GM18498 (cell line): Measurements from ENCODE around the gene GNB1.

Experiments used
- ATAC-seq: cut with Tn5 transposase; IDR thresholded peaks from one replicate; pipeline ENCODE4 v1.9.1; 2021; ENCODE audit warnings: mild to moderate bottlenecking, moderate library complexity; ENCODE audit not compliant: unreplicated experiment

The GNB1 gene

DNA sequence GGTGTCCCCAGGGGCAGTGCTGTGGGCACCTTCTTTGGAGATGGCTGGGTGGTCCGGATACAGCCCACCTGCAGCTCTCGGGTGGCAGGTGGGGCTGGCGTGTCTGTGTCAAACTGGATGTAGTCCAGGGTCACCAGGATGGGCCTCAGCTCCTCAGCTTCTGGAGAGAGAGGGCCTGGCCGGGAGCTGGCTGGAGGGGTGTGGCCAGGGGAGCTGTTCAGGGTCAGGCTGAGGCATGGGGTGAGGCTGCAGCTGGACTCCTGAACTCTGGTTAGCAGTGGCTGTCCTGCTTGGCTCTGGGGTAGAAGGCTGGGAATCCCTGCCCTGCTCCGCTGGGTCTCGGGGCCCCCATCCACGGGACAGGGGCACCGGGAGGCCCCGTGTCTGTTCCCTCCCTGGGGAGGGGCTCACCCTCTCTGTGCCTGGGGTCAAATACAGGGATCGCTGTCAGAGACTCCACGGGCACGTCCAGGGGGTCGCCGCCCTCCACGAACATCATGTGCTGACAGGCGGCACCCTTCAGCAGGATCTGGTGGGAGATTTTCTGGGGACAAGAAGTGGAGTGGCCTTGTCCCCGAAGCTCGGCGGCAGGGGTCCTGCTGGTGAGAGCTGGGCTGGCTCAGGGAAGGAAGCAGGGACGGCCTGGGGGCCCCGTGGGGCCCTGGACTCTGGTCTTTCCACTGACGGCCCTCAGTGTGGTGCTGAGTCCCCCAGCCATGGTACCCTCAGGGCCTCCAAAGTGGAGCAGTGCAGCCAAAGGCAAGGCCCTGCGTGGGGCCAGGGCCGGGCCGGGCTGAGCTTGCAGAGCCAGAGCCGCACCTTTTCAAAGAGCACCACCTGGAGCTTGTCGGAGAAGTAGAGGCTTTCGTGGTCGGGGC is 32.3 kb upstream of the GNB1 start:
- ATAC-seq = no peak

DNA sequence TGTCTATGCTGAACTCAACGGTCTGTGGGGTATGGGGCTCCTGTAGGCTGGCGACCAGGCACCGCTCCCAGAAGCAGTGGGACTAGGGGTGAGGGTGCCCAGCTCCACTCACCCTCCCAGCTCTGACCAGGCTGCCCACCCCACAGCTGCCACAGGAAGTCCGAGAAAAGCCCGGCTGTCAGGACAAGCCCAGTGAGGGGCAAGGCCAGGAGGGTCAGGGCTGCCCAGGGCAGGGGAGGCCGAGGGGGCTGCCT is 31.7 kb upstream of the GNB1 start:
- ATAC-seq = no peak

DNA sequence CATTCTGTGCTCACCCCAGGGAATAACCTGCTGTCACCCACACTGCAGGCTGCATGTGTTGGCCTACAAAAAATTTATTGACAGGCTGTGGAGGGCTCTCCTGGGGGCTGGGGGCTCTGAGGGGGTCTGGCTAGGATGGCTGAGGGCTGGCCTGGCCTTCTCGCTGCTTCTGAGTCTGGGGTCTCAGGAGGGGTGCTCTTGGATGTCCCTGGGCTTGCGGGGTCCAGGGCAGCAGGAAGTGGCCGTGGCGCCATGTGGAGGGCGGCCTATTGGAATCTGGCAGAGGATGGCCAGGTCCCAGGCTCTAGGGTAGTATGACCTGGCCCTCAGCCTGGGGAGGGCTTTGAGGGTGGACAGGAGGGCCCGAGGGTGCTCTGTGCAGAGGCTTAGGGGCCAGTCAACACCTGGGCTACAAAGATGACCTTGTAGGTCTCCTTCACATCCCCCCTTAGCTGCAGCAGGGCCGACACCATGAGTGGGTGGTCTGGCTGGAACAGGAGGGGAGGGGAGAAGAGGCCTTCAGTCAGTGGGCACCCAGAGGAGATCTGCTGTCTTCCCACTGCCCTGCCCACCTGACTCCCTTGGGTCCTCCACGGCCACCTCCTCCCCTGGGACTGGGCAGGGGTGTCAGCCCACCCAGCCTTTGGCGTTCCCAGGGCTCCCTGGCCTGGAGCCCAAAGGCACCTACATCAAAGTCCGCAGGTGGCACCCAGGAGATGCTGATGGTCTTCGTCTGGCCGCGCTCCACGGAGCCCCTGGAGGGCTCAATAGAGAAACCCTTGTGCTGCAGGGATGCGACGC is 31.2 kb upstream of the GNB1 start:
- ATAC-seq = no peak

DNA sequence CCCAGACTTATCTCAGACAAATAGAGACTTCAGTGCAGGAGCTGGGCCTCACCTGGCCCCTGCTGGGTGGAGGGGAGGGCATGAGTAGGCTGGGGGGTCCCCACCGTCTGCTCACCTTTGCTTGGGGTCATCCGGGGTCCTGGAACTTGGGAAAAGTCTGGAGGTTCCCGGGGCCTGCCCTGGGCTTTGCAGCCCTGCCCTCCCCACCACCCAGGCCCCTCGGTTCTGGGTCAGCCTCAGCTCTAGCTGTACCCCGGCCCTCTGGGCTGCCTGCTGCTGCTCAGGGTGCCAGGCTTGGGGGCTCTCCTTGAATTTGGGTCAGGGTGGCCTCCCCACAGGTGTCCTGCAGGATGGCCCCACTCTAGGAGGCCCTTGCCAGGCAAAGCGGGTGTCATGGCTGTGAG is 30.6 kb upstream of the GNB1 start:
- ATAC-seq = no peak

DNA sequence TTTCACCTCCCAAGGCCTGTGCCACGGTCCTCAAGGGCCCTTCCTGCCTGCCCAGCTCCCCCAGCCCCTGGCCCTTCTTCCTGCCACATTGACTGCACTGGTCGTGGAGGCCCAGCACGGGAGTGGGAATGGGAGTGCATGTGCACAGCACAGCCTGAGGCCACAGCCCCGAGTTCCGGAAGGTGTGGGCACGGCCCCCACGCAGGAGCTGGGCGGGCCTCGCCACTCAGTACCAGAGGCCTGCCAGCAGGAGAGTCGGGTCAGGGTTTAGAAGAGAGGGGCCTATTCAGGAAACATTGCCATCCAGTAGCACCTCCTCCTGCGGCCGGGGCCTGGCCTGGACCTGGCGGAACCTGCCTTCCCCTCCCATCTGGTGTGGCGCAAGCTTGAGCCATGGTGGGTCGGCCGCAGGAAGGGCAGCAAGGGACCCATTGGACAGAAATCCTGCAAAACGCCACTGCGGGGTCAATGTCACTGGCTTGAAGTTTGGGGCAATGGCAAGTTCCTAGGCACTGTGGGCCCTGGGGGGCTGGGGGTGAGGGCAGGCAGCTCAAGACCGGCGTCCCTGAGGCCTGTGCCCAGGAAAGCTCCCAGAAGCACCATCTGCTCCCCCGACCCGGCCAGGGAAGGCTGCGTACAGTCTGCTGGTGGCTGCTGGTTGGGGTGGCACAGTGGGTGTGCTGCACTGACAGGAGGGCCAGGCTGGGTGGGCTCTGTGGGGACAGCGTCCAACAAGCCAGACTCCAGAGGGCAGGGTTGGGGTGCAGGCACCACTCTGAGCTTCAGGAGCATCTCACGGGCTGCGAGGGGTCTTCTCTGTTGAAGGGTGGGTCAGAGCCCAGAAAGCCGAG is 29.9 kb upstream of the GNB1 start:
- ATAC-seq = no peak

DNA sequence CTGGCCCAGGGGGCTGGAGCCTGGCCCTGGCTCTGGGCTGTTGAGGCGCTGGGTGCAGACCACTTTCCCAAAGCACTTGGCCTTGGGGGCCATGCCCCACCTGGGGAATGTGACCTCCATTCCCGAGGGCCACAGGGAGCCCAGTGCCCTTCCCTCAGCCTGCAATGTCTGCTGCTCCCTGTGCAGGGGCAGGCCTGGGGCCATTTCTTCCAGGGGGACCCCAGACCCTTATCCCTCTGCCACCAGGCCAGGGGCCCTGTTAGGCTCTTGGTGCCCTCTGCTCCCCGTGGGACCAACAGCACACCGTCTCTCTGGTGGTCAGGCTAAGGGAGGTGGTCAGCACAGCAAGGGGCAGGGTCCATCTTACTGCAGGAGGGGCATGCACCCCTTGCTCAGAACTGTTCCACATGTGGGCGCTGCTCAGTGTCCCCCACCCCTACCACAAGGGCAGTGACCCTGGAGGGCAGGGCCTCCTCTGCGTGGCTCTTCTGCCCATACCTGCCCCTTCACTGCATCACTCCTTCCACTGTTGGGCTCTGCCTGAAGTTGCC is 29.2 kb upstream of the GNB1 start:
- no peak for ATAC-seq

DNA sequence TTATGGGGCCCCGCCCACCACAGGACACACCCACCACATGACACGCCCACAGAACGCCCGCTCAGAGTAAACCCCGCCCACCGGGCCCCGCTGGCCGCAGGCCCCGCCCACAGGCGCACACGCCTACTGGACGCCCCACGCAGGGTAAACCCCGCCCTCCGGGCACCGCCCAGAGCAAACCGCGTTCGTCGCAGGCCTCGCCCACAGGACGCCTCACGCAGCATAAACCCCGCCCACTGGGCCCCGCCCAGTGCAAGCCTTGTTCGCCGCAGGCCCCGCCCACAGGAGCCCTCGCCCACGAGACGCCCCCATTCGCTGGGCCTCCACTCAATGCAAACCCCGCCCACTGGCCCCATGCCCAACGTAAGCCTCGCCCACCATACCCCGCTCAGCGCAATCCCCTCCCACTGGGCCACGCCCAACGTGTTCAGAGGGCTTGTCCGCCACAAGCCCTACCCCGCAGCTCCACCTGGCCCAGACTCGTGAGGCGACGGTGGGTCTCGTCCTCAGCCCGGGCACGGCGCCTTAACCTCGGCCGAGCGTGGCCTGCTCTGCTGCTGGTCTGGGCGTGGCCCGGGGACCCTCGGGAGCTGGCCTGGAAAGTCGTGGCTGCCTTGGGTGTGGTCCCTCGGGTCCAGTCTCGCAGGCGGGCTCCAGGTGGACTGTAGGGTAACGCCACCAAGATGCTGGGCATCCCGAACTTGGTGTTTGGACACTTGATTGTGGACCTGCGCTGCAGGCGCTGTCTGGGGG is 28.6 kb upstream of the GNB1 start:
- ATAC-seq = peak; percentile 80

DNA sequence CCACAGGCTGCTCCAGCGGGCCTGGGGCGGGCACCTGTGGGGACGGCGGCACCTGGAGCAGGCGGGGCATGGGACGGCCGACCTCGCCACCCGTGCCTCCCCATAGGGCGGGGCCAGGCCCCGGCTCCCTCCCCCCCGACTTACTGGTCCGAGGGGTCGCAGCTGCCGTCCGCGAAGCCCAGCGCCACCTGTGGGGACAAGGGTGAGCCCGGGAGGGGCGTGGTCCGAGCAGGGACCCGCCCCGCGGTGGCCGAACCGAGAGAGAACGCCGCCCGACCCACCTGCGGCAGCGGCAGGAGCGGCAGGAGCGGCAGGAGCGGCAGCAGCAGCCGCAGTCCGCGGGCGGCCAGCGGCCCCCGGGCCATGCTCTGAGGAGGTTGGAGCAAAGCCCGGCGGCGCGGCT is 28.0 kb upstream of the GNB1 start, which contains the start of gene TMEM52:
TMEM52 (minus strand) TSS at position 379 of the 403 bp plus-strand sequence; CDS start at position 365, 14 bp downstream.
- ATAC-seq = peak; percentile 26

DNA sequence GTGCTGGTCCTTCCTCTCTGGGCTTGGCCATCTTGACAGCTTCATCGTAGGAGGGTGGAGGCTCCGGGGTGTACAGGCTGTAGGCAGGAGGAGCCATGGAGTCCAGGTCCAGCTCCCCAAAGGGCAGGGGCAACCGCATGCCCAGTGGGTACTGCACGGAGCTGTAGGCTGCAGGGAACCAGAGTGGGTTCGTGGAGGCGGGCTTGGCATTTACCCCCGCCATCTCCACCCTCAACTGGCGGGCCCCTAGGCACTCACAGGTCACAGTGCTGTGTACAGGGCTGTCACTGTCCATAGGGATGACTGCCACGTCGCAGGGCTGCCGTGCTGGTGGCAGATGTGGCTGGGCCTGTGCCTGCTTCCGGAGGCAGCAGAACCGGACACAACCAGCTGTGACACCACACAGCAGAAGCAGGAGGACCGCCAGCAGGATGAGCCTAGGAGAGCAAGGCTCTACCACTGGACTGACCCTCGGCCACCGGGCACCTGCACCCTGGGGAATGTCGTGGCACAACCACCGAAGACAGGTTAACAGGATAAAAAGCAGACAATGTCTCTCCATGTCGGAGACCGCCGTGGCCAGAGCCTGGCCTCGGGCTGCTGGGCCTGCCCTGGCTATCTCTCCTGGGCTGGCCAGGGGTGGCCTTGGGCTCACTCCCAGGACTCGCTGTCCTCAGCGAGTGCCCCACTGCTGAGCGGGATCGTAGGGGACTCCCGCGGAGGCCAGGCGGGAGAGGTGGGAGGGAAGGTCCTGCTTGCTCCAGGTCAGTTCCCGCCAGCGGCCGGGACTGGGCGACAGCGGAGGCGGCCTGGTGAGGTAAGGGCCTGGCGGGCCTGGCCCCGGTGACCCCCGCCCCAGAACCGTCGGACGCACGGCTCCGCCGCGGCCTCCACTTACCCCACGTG is 27.4 kb upstream of the GNB1 start:
- ATAC-seq = no peak

DNA sequence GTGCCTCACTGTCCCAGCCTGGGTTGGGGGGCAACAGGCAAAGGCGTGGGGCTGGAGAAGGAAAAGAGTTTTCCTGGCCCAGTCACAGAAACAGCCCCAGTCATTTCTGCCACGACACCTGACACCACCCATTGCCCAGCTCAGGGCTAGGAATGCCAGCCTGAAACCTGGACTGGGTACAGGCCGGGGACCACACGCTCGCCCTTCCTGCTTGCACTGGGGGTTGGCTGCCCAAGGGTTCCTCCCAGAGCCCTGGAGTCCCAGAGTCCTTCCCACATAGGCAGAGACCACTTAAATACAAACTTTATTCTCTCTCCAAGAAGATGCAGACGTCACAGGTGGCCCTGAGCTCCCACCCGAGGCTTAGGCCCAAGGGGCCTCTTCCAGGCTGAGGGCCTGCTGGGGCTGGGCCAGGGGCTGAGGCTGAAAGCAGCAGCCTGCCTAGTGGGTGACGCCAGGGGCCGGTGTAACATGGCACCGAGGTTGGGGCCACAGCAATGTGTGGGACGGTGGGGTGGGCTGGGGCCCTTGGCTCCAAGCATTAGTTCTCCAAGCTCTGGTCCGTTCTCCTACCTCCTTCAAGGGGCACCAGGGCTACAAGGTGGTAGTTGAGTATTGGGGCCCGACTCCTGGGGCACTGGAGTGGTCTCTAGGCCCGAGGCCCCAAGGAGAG is 26.6 kb upstream of the GNB1 start:
- ATAC-seq = no peak

DNA sequence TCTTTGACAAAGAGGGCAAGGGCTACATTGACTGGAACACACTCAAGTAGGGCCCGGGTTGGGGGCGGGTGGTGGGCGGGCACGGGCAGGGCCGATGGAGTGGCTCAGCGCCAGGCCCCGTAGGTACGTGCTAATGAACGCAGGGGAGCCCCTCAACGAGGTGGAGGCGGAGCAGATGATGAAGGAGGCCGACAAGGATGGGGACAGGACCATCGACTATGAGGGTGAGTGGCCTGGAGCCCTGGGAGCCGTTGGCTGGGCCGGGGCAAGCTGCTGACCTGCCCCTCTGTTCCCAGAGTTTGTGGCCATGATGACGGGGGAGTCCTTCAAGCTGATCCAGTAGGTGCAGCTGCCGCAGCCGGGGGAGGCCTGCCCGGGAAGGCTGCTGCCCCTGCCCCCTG is 26.0 kb upstream of the GNB1 start:
- ATAC-seq = no peak

DNA sequence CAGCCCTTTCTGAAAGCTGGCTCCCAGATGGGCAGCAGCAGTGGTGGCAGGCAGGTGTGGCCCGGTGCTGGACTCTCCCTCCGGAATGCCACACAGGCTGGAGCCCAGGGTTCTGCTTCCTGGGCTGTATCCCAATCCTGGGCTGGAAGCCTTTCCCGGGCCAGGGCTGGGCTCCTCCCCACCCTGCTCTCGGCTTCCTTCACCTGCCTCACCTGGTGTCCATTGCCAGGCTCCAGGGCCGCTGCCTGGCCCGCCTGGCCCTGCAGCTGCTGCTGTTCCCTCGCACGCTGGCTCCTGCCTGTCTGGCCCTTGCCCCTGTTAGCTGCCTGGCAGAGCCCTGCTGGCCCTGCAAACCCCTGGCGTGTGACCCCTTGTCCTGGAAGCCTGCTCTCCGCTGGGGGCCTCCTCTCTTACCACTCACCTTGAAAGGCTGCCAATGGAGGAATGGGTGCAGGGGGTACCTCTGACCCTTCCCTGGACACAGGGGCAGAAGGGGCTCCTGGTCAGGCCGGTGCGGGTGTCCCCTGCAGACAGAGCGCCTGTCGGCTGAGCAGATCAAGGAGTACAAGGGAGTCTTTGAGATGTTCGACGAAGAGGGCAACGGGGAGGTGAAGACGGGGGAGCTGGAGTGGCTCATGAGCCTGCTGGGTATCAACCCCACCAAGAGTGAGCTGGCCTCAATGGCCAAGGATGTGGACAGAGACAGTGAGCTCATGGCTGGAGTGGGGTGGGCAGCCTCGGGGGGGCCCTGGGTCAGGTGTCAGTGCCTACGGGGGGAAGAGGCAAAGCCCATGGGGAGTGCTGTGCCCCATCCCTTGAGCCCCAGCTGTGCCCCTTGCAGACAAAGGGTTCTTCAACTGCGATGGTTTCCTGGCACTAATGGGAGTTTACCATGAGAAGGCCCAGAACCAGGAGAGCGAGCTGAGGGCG is 25.3 kb upstream of the GNB1 start:
- no peak for ATAC-seq

DNA sequence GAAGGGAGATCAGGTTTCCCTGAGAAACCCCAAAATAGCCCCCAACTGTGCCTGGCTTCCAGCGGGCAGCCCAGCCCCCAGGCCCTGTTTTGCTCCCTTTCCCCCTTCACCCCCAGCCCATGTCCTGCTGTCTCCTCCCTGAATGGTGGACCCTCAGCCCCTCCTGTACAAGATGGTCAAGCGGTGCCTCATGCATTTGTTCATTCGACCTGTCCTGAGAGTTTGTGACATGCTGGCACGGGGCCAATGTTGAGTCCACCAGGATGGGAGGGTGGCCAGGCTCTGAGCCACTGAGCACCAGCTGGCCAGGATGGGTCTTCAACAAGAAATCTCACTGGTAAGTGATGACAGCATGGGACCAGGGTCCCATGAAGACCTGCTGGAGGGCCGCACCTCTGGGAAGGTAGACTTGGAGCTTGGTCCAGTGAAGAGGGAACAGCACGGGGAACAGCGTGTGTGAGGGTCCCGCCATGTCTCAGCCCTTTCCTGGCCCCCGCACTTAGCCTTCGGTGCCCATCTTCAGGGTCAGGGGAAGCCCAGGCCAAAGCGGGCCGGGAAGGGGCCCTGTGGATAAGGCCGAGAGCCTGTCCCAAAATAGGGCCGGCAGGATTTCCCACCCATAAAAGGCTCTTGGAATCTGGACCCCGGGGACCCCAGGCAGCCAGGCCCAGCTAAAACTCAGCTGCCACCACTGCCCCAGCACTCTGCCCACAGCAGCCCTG is 24.2 kb upstream of the GNB1 start, which contains the start of gene CALML6:
CALML6 (plus strand) TSS at position 290 of the 722 bp plus-strand sequence; CDS start at position 311, 21 bp downstream.
- no peak for ATAC-seq

DNA sequence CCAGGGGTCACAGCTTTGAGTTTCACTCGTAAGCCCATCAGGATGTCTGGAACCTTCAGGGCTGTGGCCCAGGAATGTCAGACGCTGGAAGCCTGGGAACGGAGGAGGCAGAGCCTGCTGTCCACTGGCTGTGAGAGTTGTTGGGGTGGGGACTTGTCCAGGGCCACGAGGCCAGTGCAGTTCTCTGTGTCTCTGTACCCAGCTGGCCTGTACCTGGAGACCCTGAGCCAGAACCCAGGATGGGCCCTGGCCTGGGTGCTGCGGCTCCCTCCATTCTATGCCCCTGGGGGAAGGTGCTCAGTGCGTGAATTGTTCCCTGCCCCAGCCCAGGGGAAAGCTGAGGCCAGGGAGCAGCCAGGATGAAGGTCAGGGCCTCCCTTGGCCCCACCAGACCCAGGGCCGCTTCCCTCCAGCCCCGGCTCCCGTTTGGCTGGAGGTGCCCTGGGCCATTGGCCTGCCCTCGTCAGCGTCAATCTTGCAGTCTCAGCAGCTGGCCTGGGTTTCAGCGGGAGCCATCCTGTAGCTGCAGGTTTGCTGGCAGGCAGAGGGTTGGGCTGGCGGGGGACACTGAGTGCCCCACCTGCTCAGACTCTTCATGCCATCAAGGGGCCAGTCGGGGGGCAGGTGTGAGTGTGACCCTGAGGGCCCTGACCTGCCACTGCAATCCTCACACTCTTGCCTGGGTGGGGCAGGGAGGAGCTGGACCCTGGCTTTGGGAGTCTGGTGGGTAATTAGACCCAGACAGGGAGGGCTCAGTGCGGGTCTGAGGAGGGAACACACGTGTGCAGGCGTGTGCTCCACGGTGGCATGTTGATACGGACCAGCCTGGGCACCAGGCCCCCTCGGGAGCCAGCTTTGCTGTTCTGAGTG is 23.4 kb upstream of the GNB1 start:
- no peak for ATAC-seq

DNA sequence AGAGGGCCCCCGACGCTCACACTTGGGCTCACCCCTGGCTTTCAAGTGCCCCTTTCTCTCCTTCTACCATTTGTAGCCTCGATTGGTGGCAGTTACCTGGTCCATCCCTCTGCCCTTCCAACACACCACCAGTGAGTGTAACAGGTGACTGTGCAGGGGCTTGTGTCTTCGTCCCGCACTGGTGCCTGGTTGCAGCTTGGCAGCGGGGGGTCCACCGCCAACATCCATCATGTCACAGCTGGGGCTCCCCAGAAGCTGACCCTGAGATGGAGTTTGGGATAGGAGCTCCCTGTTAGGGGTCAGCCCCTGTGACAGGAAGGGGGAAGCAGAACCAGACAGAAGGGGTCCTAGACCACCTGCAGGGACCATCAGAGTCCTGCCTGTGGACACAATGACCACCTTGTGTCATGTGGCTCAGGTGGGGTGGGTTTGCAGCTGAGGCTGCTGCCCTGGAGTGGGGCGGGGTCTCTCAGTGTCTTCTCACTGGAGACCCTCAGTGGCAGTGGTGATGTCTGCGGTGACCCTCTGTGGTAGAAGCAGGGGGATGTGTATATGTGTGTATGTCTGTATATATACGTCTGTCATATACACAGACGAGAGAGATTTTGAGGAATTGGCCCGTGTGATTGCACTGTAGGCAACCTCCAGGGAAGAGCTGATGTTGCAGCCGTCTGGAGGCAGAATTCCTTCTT is 20.6 kb upstream of the GNB1 start:
- no peak for ATAC-seq
